ENCODE measurements around the gene NBAS.

DNA sequence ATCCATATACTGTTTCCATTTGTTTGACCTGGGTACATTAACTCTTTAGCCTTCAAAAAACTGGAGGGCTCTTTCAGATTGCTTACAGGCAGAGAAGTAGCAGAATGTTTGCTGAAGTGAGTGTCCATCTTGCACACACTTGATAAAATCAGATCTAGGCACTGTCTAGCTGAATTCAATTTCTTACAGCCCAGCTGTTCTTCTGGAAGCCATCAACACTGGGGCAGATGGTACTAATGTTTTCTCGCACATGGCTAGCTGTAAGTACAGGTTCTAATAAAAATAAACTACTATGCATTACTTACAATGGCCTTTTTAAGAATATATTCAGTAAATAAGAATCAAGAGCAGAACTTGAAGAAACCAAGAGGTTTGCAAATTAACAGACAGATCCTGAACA lies 175.9 kb downstream of the NBAS start:
- TF ChIP-seq, protein P1, sequence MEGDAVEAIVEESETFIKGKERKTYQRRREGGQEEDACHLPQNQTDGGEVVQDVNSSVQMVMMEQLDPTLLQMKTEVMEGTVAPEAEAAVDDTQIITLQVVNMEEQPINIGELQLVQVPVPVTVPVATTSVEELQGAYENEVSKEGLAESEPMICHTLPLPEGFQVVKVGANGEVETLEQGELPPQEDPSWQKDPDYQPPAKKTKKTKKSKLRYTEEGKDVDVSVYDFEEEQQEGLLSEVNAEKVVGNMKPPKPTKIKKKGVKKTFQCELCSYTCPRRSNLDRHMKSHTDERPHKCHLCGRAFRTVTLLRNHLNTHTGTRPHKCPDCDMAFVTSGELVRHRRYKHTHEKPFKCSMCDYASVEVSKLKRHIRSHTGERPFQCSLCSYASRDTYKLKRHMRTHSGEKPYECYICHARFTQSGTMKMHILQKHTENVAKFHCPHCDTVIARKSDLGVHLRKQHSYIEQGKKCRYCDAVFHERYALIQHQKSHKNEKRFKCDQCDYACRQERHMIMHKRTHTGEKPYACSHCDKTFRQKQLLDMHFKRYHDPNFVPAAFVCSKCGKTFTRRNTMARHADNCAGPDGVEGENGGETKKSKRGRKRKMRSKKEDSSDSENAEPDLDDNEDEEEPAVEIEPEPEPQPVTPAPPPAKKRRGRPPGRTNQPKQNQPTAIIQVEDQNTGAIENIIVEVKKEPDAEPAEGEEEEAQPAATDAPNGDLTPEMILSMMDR (IDR thresholded peaks at IDR 0.05 in 2 of 3, conservative IDR thresholded peaks at IDR 0.05 in 1 of 3; ENCODE audit: insufficient read depth in 2 of 3, low read depth in 1 of 3, low read length in 3 of 3), result no peak
- TF ChIP-seq FOXJ3 (CRISPR knock-in tag; IDR thresholded peaks at IDR 0.05) (no peak), ZNF444 (CRISPR knock-in tag; IDR thresholded peaks at IDR 0.05) (no peak)

All from K562 (cell line).